Measurements from ENCODE around the gene MAPK8. TPM values are rescaled to one million over a fixed set of nuclear protein-coding genes. Genes with fewer than 3 reads are reported as not detected.

The MAPK8 gene
- total RNA-seq, 1 donor from 2014 or later: 42.3 TPM

DNA sequence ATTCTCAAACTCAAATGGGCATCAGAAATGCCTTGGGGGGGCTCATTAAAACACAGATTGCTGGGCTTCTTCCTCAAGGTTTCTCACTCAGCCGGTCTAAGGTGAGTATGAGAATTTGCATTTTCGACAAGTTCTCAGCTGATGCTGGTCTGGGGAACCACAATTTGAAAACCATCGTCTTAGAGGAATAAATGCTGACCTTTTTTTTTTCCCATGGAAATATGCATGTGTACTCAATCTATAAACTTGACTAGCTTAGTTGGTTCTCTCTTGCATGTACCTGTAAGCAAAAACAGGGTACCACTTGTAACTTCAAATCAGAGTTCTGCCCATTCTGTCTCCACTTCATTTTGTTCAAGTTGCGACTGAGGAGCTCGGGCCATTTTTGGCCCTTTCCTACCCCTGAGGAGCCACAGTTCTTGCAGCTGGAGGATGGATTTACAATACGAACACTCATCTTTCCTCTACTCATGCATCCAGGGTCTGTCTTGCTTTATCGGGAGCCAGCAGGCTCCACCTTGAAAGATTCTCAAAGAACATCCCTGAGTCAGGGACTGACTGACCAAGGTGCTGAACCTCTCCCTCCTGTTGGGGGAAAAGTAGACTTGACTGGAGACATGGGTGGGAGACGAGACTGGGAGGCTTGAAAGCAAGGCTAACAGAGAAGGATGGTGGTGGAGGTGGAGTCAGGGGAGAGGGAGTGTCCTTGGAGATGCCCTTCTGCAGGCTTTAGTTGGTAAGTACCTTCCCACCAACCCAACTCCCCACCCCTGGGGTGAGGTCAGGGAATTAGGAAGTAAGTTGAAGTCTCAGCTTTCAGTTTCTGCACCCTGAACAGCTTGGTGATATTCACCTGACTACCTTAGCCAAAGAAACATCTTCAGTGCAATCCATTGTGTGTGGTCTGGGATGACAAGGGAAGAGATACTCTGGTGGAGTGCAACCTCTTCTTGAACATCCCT, 3.7 kb upstream of the MAPK8 start:
- Histone ChIP-seq H3K4me3 (no peak overlapping the region), H3K4me1 (peaks cover 4% of the 10 kb centered on the region), H3K27me3 (no peaks in the 10 kb centered on the region), H3K9me3 (no peaks in the 10 kb centered on the region), H3K36me3 (no peaks in the 10 kb centered on the region), H3K27ac (no peak overlapping the region)
- TF ChIP-seq CTCF (IDR thresholded peaks at IDR 0.05): no peak
- ATAC-seq (no peak), DNase-seq (no peak)
- intact Hi-C loops (cut with DNase I): no loop called here

- DNase-seq (no peak), ATAC-seq (no peak)
- H3K9me3 ChIP-seq: no peaks in the 10 kb centered on the region
- H3K27ac ChIP-seq: peak overlapping the region; percentile 28
- no peak for TF ChIP-seq CTCF (IDR thresholded peaks at IDR 0.05)
- intact Hi-C loops (cut with DNase I): no loop called here
- peak overlapping the region; percentile 64 for H3K4me3 ChIP-seq
- no peaks in the 10 kb centered on the region for H3K27me3 ChIP-seq
- peaks cover 24% of the 10 kb centered on the region for H3K4me1 ChIP-seq
- H3K36me3 ChIP-seq: no peaks in the 10 kb centered on the region
Observed at GRCh38 chr10:48305905-48306264, 592 bp upstream of the MAPK8 start.

- Histone ChIP-seq H3K27me3 (no peaks in the 10 kb centered on the region), H3K4me1 (peaks cover 24% of the 10 kb centered on the region), H3K4me3 (peak overlapping the region; percentile 64), H3K9me3 (no peaks in the 10 kb centered on the region), H3K27ac (peak overlapping the region; percentile 94), H3K36me3 (no peaks in the 10 kb centered on the region)
- DNase-seq (peak; percentile 86), ATAC-seq (peak; percentile 76)
- TF ChIP-seq CTCF (IDR thresholded peaks at IDR 0.05): no peak
- intact Hi-C loops (cut with DNase I): no loop called here
Observed at GRCh38 chr10:48306870-48307710, 613 bp downstream of the MAPK8 start.

DNA sequence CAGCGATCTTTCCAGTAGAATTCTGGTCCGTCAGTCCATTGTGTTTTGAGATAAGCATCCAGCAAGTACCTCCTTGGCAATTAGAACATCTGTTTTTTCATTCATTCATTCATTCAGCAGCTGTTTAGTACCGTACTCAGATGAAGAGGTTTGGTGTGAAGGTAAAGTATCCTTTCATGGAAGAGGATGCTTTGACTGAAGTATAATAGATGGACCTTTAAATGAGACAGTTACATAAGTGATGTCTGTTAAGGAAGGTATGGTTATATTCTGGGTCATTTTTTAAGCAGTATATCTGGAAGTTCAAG, 1.2 kb downstream of the MAPK8 start:
- no peak for DNase-seq
- Histone ChIP-seq H3K36me3 (no peaks in the 10 kb centered on the region), H3K4me1 (peaks cover 24% of the 10 kb centered on the region), H3K27ac (peak overlapping the region; percentile 94), H3K9me3 (no peaks in the 10 kb centered on the region), H3K27me3 (no peaks in the 10 kb centered on the region), H3K4me3 (peak overlapping the region; percentile 64)
- intact Hi-C loops (cut with DNase I): no loop called here
- no peak for ATAC-seq
- TF ChIP-seq CTCF (IDR thresholded peaks at IDR 0.05): no peak

GRCh38 chr10:48309711-48310226, 3.3 kb downstream of the MAPK8 start:
- Histone ChIP-seq H3K27me3 (no peaks in the 10 kb centered on the region), H3K9me3 (no peaks in the 10 kb centered on the region), H3K4me3 (no peak overlapping the region), H3K4me1 (peaks cover 24% of the 10 kb centered on the region), H3K27ac (no peak overlapping the region), H3K36me3 (no peaks in the 10 kb centered on the region)
- ATAC-seq (no peak), DNase-seq (no peak)
- peak; percentile 15 for TF ChIP-seq CTCF (IDR thresholded peaks at IDR 0.05)
- intact Hi-C loops (cut with DNase I): no loop called here
